Measurements from ENCODE around the gene NT5DC3.

DNA sequence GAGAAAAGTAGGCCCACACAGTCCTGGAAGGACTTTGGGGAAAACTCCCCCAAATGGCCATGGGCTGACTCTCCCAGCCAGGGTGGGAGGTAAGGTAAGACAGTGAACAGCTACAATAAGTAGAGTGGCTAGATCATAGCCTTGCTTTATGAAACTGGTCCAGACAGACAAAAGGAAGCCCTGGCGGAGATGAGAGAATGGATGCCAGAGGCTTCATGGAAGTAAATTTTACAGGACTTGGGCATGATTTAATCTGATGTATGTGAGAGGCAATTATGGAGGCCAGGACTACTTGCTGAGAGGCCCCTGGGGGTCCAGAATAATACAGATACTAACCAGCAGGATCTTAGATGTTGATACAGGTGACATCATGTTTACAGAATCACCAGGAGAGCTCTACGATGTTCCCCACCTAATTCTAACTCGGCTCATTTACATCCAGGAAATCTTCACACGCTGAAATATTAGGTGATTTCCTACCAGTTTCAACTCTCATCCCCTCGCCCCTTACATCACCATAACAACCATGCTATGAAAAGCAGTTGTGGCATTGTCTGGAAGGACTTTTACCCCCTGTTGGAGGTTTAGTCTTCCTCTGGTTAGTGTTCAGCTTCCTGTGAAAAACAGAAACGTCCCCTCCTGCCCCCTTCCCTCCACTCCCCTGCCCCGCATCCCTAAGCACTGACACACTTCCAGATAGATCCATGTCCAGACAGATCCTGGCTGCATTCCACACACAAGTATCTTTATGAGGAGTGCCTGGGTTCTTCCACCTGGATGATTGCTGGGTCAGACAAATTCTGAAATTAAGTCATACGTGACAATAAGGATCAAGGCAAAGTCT lies 39.5 kb upstream of the NT5DC3 start:
- no peak for TF ChIP-seq PHF8 (CRISPR knock-in tag; IDR thresholded peaks at IDR 0.05)
- no peak for TF ChIP-seq POLR2A (IDR thresholded peaks at IDR 0.05; ENCODE audit: insufficient read depth in 1 of 2, low read depth in 2 of 2, low read length in 2 of 2)
- no peak for TF ChIP-seq JUN (CRISPR knock-in tag; IDR thresholded peaks at IDR 0.05)
- TF ChIP-seq, protein P1, sequence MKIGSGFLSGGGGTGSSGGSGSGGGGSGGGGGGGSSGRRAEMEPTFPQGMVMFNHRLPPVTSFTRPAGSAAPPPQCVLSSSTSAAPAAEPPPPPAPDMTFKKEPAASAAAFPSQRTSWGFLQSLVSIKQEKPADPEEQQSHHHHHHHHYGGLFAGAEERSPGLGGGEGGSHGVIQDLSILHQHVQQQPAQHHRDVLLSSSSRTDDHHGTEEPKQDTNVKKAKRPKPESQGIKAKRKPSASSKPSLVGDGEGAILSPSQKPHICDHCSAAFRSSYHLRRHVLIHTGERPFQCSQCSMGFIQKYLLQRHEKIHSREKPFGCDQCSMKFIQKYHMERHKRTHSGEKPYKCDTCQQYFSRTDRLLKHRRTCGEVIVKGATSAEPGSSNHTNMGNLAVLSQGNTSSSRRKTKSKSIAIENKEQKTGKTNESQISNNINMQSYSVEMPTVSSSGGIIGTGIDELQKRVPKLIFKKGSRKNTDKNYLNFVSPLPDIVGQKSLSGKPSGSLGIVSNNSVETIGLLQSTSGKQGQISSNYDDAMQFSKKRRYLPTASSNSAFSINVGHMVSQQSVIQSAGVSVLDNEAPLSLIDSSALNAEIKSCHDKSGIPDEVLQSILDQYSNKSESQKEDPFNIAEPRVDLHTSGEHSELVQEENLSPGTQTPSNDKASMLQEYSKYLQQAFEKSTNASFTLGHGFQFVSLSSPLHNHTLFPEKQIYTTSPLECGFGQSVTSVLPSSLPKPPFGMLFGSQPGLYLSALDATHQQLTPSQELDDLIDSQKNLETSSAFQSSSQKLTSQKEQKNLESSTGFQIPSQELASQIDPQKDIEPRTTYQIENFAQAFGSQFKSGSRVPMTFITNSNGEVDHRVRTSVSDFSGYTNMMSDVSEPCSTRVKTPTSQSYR (CRISPR knock-in tag; IDR thresholded peaks at IDR 0.05; ENCODE audit: borderline replicate concordance): no peak
- no peak for TF ChIP-seq EP300 (IDR thresholded peaks at IDR 0.05; ENCODE audit: low read depth in 2 of 2, low read length in 2 of 2)
- no peak for TF ChIP-seq EP300 (CRISPR knock-in tag; IDR thresholded peaks at IDR 0.05; ENCODE audit: borderline replicate concordance)
- TF ChIP-seq, protein P2, sequence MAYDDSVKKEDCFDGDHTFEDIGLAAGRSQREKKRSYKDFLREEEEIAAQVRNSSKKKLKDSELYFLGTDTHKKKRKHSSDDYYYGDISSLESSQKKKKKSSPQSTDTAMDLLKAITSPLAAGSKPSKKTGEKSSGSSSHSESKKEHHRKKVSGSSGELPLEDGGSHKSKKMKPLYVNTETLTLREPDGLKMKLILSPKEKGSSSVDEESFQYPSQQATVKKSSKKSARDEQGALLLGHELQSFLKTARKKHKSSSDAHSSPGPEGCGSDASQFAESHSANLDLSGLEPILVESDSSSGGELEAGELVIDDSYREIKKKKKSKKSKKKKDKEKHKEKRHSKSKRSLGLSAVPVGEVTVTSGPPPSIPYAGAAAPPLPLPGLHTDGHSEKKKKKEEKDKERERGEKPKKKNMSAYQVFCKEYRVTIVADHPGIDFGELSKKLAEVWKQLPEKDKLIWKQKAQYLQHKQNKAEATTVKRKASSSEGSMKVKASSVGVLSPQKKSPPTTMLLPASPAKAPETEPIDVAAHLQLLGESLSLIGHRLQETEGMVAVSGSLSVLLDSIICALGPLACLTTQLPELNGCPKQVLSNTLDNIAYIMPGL (CRISPR knock-in tag; IDR thresholded peaks at IDR 0.05; ENCODE audit: borderline replicate concordance in 1 of 2, low read depth in 1 of 2): no peak
- no peak for TF ChIP-seq EZH2 (conservative IDR thresholded peaks at IDR 0.05; ENCODE audit: low read depth, low read length)
- TF ChIP-seq RBM22 (optimal IDR thresholded peaks at IDR 0.05; ENCODE audit: low read length): no peak
- TF ChIP-seq, protein P3, sequence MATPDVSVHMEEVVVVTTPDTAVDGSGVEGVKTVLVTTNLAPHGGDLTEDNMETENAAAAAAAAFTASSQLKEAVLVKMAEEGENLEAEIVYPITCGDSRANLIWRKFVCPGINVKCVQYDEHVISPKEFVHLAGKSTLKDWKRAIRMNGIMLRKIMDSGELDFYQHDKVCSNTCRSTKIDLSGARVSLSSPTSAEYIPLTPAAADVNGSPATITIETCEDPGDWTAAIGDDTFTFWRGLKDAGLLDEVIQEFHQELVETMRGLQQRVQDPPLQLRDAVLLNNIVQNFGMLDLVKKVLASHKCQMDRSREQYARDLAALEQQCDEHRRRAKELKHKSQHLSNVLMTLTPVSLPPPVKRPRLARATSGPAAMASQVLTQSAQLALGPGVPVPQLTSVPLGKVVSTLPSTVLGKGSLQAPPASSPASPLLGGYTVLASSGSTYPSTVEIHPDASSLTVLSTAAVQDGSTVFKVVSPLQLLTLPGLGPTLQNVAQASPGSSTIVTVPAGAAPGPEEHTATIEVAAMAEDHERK (CRISPR knock-in tag; IDR thresholded peaks at IDR 0.05; ENCODE audit: low read depth): no peak

Measured in HepG2 (cell line).